SKM-1 treated with dmso at 0.1 percent for 144 hours (cell line): Measurements from ENCODE around the gene NOX4.
"Not testable (repeated sequence)": the region's sequence is repeated elsewhere in the genome, so short reads cannot be mapped to it uniquely, and the experiment has no call there.

Experiments
- DNase-seq: peaks from one replicate; lab custom pipeline; 2025; ENCODE audit not compliant: unreplicated experiment; lab: John Stamatoyannopoulos, UW

Gene NOX4

DNA sequence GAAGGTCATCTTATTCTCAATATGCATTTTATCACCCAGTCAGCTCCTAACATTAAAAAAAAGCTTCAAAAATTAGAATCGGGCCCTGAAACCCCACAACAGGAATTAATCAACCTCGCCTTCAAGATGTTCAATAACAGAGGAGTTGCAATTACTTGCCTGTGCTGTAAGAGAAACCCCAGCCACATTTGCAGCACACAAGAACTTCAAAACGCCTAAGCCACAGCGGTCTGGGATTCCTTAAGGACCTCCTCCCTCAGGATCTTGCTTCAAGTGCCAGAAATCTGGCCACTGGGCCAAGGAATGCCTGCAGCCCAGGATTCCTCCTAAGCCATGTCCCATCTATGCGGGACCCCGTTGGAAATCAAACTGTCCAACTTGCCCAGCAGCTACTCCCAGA lies 108.2 kb downstream of the NOX4 start:
- DNase-seq: not testable (repeated sequence)

DNA sequence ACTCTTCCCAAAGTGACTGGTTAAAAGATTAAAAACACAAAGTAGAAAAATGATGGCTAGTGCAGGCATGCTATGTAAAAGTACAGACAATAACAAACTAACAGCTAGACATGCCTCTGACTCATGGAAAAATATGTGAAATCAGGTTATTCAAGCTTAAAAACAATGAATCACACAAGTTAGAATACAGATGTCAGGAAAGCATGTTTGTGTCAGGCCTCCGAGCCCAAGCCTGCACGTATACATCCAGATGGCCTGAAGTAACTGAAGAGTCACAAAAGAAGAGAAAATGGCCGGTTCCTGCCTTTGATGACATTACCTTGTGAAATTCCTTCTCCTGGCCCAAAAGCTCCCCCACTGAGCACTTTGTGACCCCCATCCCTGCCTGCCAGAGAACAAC lies 110.1 kb downstream of the NOX4 start:
- DNase-seq: no peak

DNA sequence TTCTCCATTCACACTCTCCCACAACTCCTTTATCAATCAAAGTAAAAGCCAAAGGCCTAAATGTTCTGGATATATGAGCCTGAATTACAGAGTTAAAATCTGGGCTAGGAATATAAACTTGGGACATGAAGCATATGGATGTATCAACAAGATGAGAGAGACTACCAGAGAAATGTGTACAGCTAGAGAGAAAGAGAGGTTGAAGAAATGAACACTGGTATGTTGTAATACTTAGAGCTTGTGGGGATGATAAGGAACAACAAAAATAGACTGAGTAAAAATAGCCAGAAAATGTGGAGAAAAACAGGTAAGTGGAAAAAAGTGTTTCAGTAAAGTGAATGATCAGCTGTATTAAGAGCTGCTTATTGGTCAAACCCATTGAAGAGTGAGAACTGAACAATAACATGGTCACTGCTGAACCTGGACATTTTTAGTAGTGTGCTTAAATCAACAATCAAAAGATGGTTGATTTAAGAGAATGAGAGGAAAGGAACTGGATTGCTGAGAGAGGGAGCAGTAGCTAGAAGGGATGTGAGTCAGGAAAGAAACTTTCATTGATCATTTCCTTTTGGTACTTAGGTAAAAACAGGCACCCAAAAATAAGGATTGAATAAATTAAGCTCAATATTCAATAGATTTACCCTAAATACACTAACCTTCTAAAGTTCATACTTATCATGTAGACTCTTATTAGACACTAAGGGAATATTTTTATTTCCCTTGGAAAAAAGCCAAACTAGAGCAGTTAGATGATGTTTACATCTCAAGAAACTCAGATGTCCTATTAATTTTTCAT lies 111.0 kb downstream of the NOX4 start:
- not testable (repeated sequence) for DNase-seq

DNA sequence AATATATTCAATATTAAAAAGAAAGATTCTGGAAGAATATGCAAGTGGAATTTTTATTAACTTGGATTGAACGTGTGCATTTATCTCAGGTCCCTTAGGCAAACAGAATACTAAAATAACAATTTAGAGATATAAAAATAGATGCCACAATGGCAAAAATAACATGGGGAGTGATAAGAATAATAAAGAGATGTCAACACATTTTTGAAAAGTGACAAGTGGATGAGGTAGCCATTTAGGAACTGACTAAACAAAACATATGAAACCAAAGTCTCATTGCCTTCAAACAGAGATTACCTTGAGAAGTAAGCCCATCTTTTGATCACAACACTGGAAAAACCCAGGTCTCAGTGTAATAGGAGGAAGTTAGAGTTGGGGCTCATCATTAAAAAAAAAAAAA lies 112.2 kb downstream of the NOX4 start:
- DNase-seq: not testable (repeated sequence)

DNA sequence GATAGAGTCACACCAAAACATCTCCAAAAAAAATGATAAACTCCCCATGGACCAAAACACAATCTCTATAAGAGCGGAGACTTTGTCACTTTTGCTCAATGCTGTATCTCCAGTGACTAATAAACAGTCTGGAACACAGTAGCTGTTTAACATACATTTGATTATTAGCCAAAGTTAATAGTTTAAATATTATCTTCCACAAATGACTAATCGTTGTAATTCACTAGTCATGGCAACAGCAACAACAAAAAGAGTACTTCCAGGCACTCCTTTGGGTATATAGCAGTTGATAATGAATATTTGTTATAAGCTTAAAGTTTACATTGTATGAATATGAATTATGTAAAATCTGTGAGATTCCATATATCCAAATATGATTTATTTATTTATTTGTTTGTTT lies 121.8 kb downstream of the NOX4 start:
- not testable (repeated sequence) for DNase-seq

DNA sequence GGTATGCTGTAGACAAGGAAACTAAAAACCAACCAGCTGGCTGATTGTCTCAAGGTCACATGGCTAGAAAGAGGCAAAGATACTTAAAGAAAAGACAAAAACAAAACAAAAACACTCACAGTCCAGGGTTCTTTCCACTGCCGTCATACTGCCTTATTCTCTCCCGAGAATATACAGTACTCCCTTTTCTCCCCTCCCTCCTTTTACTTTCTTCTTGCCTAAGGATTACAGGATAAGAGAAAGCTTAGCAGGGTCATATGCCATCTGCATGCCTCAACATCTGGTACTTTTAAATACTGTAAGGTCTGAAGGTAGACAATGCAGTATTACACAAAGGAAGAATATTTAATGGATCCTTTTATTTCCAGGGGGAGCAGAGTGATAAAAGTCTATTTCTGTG lies 126.3 kb downstream of the NOX4 start:
- not testable (repeated sequence) for DNase-seq

DNA sequence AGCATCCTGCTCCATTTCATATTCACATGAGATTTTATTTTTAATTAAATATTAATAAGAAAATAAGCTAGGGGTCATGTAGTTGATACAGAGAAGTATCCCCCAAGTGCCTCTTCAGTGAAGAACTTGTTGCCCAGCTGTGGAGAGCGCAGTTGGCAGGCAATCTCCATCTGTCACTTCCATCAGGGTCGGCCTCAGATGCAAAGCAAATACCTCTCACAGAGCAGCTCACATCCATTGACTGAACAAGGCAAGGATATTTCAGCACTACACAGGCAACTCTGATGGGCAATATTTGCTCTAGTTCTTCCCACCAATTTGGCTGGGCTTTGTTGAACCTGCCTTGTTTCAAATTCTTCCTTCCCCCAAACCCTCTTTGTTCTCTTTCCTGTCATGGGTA lies 129.4 kb downstream of the NOX4 start:
- DNase-seq: no peak

DNA sequence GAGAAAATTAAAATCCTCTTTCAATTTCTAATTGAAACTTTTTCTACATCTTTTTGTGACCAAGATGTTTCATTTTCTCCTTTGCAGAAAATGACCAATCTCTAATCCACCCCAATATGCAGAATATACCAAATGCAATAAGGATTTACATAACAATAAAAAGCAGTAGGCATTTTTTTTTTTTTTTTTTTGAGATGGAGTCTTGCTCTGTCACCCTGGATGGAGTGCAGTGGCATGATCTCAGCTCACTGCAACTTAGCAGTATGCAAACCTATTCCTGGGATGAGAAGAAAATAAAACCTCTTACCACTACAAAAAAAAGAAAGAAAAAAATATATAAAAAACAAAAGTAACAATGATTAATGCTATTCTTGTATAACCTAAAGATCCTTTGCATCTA lies 132.0 kb downstream of the NOX4 start:
- not testable (repeated sequence) for DNase-seq

DNA sequence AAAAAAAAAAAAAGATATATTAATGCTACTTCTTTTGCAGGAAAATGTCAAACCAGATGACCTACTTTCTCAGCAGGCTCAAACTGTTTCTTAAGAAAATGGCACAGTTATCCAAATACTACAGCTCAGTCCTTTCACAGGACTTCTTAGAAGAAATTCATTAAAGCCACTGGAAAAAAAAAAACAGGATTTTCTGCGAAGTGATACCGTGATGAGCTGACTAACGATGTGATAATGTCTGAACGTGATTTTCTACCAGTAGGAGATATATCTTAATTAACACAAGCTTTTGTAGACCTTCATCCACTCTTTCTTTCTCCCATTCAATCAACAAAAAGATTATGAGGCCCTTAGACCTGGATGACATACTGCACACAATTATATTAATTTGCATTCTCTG lies 132.4 kb downstream of the NOX4 start:
- DNase-seq: no peak

DNA sequence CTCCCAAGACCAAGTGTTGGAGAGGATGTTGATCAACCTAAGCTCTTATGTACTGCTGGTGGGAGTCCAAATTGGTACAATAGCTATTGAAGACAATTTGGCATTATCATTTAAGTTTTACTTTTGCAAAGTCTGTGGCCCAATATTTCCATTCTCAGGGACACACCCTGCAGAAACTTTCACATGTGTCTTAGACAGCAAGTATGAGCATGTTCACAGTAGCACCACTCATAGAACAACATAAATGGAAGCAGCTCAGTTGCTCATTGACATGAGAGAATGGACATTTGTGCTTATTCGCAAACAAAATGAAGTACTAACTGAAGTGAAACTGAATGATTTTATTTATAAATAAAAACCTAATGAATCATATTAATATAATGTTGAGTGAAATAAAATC lies 135.5 kb downstream of the NOX4 start:
- no peak for DNase-seq

DNA sequence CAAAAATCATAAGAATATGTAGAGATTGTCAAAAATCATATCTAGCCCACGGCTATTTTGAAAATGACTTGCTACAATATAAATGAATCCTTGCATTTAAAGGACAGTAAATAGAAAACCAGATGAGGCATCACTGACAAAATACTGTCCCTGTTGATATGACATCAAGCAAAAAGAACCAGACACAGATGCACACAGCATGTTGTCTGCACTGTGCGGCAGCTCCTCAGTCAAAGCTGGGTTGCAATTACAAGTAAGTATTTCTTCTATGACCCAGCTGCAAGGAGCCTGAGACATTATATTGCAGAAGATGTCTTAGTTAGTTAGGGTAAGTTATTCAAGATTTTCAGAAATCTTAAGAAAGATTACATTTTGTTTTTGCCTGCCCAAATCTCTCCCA lies 136.7 kb downstream of the NOX4 start:
- not testable (repeated sequence) for DNase-seq

DNA sequence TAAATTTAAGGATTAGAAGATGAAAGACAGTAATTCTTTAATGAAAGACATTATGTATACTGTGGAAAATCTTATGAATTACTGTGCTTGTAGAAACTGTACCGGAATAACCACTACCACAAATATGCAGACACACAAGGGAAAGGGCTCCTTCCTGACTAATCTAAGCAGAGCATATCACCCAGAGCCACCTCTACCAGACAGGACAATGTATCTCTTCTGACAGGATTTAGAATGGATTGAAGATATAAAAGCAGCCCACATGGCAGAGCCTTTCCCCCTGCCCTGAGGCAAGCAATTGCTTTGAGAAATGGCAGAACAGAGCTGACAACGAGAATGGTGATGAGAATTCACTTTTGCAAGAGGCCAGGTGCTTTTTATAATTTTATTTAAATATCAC lies 144.1 kb downstream of the NOX4 start:
- no peak for DNase-seq

DNA sequence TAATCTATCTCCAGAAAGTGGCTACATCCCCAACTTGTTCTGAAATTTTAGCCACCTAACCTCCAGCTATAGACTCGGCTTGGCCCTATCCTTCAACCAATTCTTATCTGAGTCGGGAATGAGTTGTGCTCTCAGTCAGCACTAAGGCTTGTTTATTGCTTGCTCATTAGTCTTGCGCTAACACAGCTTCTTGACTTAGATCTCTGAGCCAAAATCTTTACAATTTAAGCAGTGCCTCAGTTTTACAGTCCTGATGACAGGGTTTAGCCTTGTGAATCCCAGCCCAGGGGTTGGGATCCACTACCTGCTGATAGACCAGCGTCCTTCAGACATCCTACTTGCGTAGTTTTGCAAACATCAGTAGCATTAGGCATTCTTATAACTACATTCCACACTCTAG lies 144.6 kb downstream of the NOX4 start:
- no peak for DNase-seq

DNA sequence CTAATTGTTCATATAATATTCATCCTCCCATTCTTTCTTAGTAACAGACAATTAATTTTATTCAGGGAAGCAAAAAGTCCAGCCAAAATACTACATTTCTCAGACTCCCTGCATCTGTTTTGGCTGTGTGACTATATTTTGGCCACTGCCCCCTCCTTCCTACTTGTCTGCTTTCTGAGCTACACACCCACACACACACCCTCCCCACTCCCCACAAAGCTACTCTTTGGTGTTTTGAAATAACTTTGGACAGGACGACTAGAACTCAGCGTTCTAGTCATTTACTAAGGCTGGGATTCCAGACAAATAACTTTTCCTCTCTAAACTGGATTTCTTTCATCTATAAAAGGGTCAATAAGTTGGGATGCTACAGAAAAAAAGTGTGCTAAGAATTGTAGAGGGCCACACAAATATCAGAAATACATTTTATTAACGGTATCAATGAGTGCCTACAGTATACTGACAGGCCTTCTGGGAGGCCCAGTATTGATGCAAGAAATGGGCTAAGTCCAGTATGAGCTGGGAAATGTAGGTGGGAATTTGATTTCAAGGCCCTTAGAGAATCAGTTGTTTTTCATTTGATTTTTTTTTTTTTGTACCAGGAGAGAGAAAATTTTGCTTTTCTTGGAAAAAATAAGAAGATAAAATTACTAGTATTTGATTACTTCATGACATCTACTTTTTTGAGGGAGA lies 148.1 kb downstream of the NOX4 start:
- not testable (repeated sequence) for DNase-seq

DNA sequence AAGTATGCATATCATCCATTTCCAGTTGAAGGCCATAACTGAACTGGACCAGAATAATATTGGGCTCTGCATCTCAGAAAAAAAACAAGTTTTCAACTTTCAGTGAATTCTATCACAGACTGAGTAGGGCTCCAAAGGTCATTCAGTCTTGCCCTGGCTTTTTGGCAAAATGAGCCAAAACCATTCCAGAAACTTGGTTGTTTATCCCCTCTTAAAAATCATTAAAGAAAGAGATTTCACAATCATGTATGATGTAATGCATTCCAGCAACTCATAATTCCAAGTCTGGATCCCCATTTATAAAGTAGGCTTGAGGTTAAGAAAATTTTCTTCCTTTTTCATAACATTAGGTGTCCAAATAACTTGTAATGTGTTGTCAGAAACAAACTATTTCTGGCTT lies 150.7 kb downstream of the NOX4 start:
- DNase-seq: not testable (repeated sequence)

DNA sequence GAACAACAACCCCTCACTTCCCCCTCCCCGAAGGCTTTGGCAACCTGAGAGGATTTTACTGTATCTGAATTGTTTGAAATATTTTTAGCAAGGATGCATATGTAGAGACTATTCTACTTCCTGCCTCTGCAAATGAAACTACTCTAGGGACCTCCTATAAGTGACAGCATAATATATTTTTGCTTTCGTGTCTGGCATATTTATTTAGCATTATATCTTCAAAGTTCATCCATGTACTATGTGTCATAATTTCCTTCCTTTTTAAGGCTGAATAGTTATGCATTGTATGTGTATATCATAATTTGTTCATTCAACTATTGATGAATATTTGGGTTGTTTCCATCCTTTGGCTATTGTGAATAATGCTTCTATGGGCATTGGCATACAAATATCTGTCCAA lies 153.1 kb downstream of the NOX4 start:
- not testable (repeated sequence) for DNase-seq

DNA sequence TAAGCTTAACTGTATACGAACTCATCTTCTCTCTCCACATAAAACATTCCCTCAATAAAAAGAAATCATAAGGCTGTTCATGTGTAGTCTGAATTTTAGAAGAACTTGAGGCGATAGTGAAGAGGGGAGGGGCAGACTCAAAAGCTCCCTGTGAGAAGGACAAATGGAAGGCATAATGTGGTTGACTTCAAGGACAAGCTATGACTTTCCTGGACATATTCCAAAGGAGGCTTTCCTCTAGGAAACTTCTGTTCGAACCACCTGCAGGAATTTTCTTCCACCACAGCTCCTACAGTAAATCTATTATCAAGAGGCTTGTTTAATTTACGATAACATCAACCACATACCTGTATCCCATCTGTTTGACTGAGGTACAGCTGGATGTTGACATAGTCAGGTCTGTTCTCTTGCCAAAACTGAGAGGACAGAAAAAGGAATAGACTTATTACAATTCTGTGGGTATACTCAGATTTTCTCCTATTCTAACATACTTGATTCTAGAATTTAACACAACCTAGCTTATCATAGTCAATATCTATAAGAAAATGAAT lies 154.0 kb downstream of the NOX4 start:
- DNase-seq: not testable (repeated sequence)

DNA sequence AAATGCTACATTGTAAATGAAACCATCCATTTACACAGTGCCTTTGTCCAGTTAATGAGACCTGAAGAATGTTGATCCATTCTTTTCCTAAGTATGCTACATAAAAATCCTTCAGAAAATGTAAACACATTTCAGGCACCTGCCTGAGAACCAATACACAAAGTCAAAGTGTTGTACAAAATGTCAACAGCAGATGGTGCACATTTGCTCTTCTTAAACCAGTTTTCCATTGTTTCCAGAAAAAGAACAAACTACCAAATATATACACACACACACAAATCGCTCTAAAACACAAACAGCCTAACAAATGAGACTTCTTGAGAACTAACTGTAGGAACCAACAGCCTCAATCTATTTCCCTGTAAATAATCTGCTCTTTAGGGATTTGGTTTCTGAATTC lies 157.5 kb downstream of the NOX4 start:
- DNase-seq: not testable (repeated sequence)

DNA sequence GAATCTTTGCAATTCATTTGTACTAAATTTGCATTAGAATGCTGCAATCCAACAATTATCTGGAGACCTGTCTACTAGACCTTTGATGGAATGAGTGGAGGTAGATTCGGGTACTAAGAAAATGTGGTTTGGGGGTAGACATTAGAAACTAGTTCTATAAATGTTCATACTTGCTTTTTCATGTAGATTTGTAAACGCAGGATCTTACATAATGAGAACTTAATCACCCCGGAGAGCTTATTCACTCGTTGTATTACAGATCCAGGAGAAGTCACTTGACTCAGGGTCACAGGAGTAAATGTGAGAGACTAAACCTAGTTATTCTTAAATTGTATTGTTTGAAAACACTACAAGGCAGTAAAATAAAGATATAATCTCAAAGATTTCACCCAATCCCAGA lies 159.2 kb downstream of the NOX4 start:
- DNase-seq: not testable (repeated sequence)

DNA sequence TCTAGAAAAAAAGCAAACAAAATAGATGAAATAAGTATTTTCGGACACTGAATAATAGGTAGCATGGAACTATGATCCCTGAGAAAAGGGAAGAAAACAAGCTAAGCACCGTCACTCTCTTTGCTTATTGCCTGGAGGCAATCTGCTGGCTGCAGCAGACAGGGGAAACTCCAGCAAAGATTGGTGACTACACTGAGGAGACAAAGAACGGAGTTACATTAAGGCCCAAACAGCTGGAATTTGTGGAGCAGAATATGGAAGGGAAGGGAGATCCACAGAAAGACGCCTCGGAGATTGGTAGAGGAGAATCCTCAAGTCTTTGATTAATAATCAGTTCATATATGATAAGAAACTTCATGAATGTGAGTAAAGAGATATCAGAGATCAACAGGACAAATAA lies 163.3 kb downstream of the NOX4 start:
- no peak for DNase-seq

DNA sequence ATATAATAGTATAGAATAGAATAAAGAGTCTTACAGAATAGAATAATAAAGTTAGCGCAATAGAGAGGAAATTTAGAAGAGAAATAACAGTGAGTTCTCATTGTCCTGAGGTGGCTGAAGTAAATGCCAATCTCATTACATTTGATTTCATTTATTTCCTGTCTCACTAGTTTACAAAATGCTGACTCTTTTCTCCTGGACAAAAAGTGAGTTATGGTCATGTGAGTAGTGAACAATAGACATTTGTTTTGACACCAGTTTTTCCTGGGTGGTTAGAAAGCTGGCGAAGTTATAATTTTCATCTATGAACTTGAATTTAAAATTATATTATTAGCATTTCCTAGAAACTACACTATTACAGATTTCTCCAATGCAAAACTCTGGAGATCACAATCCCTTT lies 169.8 kb downstream of the NOX4 start:
- no peak for DNase-seq

DNA sequence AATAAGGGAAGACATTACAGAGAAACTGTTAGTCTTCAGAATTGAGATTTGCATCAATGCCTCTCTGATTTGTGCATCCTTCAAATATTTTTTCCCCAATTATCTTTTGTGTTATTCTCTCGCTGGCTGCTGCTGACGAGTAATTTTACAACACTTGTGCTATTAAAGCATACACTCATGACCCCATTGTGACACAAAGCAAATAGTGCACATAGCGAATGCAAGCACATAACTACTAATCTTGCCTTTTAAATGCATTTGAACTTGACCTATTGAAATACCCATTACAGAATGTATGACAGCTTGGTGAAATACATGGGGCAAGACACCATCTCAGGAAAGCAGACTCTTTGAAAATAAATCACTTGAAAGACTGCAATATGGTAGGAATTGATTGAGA lies 180.6 kb downstream of the NOX4 start:
- DNase-seq: not testable (repeated sequence)
